ENCODE measurements around the gene KRTAP9-2.
"Not testable (repeated sequence)": the region's sequence is repeated elsewhere in the genome, so short reads cannot be mapped to it uniquely, and the experiment has no call there.

Gene KRTAP9-2, protein sequence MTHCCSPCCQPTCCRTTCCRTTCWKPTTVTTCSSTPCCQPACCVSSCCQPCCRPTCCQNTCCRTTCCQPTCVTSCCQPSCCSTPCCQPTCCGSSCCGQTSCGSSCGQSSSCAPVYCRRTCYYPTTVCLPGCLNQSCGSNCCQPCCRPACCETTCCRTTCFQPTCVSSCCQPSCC

DNA sequence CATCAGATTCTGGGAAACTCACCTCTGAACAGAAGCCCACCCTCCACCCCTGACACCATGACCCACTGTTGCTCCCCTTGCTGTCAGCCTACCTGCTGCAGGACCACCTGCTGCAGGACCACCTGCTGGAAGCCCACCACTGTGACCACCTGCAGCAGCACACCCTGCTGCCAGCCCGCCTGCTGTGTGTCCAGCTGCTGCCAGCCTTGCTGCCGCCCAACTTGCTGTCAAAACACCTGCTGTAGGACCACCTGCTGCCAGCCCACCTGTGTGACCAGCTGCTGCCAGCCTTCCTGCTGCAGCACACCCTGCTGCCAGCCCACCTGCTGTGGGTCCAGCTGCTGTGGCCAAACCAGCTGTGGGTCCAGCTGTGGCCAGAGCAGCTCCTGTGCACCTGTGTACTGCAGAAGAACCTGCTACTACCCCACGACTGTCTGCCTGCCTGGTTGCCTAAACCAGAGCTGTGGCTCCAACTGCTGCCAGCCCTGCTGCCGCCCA is at the start of gene KRTAP9-2:
TSS of gene KRTAP9-2 (plus strand) at position 51 of the 498 bp plus-strand sequence. CDS start at position 58, 7 bp downstream.
- DNase-seq = not testable (repeated sequence)

DNA sequence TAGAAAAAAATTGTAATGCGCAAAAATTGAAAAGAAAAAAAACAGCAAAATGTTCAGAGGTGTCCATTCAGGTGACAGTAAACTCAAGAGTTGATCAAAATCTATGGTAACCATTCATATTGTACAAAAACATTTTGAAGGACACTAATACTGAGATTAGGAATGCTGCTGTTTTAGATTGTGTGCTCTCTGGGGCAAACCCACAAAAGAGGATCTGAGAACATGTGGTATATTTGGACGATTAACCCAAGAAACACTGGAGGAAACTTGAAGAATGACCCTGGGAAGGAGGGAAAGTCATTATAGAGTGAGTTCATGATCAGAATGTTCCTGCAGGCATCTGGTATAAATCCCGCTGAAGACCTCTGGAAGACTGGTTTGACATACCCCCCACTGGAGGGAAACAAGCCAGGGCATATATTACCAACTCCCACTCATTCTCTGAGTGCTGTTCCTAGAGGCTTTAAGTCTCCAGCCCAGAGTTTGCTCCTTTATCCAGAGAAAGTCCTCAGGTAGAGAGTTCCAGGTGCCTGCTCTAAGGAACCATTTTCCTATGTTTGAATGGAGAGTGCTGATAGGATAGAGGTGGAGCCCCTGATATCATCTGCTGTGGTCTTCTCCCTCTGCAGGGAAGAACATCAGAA is 49.6 kb upstream of the KRTAP9-2 start:
- no peak for DNase-seq

DNA sequence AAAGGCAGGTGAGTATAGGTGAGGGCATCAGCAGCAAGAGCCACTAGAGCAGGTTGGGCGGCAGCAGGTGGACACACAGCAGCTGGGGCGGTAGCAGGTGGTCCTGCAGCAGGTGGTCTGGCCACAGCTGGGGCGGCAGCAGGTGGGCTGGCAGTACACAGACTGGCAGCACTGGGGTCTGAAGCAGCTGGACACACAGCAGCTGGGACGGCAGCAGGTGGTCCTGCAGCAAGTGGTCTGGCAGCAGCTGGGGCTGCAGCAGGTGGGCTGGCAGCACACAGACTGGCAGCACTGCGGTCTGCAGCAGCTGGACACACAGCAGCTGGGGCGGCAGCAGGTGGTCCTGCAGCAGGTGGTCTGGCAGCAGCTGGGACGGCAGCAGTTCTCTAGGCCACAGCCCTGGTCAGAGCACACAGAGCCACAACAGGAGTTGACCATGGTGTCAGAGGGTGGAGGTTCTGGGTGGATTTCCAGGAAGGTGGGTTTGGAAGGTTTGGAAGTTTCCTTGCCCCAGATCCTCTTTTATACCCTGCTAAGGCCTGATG is 48.6 kb upstream of the KRTAP9-2 start, which contains the start of gene KRTAP4-2:
TSS of gene KRTAP4-2 (minus strand) at position 495 of the 545 bp plus-strand sequence. CDS start at position 438, 57 bp downstream.
- no peak for DNase-seq

DNA sequence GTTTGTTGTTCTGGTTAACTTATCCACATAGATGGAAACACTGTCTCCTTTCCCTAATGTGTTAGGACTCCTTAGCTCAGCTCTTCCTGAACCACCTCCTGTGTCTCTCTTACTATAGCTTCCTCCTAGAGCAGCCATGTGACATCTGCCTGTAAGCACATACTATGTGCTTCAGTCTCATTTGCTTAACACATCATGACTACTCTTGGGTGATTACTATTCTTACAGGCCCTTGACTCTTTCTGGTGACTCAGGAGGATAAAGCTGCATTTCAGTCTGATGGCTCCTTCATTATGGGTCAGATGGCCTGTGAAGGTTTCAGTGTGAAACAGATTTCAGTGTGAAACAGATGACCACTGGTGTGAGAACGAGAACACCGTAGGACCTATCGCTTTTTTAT is 48.1 kb upstream of the KRTAP9-2 start:
- DNase-seq = no peak

DNA sequence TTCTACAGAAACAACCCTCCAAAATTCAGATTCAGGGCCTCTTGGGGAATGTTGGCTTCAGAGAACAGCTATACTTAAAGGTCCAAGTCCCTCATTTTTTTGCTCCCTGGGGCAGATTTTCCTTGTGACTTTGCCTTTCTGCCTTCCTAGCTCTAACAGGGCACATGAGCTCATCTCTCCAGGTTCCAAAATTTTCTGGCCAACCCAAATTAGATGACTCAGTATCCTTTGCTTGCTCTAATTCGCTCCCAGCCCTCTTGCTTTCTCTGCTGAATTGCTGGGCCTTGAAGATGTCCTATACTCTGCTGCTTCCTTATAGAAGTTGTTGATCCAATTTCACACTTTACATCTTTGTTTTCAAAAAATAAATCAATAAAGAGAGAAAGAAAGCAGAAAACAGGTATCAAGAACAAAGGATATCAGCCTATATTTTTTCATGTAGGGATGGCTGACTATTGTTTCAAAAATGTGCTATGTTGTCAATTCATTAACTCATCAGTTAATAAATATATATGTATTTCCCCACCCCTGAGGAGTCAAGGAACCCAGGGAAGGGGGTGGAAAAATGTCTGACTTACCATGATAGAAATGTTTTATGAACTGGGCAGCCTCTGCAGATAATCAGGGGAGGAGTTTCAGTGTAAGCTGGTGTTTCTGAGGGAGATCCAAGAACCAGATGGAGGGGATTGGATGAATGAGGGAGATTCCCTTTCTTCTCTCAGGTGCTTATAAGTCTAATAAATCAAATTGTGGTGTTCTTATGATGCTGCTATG is 47.4 kb upstream of the KRTAP9-2 start:
- no peak for DNase-seq

DNA sequence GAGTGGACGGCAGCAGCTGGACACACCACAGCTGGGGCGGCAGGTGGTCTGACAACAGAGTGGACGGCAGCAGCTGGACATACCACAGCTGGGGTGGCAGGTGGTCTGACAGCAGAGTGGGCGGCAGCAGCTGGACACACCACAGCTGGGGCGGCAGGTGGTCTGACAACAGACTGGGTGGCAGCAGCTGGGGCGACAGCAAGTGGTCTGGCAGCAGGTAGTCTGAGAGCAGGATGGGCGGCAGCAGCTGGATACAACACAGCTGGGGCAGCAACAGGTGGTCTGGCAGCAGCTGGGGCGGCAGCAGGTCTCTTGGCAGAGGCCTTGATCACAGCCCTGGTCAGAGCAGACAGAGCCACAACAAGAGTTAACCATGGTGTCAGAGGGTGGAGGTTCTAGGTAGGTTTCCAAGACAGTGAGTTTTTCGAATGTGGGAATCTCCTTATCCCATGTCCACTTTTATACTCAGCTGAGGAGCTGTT is 41.9 kb upstream of the KRTAP9-2 start, which contains the start of gene KRTAP4-1:
TSS of gene KRTAP4-1 (minus strand) at position 432 of the 482 bp plus-strand sequence. CDS start at position 375, 57 bp downstream.
- no peak for DNase-seq

DNA sequence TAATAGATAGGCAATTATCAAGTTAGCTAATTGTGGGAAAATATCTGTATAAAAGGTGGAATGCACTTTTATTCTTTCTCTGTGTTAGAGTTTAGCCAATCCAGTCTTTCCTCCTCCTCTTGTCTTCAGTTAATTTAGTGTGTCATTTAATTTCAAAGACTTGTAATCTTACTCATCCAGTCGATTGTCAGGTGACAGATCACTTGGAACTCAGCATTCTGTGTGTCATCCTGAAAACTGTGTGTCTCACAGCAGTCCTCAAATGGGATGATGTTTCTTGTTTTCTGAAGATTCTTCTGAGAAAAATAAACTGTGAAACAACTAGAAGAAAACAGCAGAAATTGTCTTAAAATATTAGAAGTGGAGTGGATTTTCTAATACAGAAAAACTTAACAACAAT is 41.4 kb upstream of the KRTAP9-2 start:
- DNase-seq = no peak

DNA sequence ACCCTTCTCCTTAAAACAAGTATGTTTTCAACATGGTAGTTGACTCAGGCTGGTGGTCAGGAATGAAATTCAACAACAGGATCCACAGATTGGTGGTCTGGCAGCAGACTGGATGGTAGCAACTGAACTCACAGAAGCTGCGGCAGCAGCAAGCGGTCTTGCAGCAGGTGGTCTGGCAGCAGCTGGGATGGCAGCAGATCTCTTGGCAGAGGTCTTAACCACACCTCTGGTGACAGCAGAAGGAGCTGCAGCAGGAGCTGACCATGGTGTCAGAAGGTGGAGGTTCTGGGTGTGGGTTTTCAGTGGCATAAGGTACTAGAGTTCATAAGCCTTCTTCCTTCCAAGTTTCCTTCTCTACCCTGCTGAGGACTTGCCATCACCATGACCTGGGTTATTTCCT is 39.6 kb upstream of the KRTAP9-2 start:
- DNase-seq = no peak

DNA sequence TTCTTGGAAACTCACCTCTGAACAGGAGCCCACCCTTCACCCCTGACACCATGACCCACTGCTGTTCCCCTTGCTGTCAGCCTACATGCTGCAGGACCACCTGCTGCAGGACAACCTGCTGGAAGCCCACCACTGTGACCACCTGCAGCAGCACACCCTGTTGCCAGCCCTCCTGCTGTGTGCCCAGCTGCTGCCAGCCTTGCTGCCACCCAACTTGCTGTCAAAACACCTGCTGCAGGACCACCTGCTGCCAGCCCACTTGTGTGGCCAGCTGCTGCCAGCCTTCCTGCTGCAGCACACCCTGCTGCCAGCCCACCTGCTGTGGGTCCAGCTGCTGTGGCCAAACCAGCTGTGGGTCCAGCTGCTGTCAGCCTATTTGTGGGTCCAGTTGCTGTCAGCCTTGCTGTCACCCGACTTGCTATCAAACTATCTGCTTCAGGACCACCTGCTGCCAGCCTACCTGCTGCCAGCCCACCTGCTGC is 36.6 kb upstream of the KRTAP9-2 start, which contains the start of gene KRTAP9-1:
TSS of gene KRTAP9-1 (plus strand) at position 51 of the 482 bp plus-strand sequence. CDS start at position 51, 0 bp downstream.
- DNase-seq = not testable (repeated sequence)

DNA sequence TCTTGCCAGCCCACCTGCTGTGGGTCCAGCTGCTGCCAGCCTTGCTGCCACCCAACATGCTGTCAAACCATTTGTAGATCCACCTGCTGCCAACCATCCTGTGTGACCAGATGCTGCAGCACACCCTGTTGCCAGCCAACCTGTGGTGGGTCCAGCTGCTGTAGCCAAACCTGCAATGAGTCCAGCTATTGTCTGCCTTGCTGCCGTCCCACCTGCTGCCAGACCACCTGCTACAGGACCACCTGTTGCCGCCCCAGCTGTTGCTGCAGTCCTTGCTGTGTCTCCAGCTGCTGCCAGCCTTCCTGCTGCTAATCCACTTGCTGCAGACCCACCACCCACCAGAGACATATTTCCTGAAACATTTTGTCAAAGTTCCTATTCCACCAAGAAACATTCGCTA is 36.1 kb upstream of the KRTAP9-2 start:
- no peak for DNase-seq

DNA sequence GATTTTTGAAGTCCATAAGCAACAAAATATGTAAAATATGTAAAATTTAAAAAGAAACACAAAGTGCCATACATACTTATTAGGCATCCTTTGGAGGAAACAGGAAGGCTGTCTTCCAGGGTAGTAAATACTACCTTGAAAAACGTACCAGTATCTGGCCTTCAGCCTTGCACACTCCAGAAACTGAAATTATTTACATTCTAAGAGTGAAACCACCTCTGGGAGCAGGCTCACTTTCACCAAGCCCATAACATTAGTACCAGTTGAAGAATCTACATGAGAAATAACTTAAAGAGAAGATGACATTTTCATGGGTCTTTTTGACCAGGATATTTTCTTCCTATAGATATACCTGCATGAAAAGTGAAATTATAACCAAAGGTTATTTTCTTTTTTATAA is 30.4 kb upstream of the KRTAP9-2 start:
- DNase-seq = no peak

DNA sequence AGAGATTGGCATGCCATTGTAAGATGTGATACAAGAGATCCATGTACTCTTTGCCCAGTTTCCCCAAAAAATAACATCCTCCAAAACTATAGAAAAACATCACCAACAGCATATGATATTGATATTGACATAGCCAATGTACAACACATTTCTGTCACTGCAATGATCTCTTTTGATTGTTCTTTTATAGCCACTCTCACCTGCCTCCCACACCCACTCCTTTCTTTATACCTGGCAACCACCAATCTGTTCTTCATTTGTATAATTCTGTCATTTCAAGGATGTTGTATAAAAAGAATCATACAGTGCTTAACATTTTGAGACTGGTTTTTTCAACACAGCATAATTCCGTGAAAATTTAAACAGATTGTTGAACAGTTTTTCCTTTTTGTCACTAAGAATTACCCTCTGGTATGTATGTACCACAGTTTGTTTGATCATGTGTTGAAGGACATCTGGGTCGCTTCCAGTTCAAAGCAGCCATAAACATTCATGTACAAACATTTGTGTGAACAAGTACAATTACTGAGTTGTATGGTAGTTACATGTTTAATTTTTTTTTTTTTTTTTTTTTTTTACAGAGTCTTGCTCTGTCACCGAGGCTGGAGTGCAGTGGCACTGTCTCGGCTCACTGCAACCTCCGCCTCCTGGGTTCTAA is 26.9 kb upstream of the KRTAP9-2 start:
- DNase-seq = no peak

DNA sequence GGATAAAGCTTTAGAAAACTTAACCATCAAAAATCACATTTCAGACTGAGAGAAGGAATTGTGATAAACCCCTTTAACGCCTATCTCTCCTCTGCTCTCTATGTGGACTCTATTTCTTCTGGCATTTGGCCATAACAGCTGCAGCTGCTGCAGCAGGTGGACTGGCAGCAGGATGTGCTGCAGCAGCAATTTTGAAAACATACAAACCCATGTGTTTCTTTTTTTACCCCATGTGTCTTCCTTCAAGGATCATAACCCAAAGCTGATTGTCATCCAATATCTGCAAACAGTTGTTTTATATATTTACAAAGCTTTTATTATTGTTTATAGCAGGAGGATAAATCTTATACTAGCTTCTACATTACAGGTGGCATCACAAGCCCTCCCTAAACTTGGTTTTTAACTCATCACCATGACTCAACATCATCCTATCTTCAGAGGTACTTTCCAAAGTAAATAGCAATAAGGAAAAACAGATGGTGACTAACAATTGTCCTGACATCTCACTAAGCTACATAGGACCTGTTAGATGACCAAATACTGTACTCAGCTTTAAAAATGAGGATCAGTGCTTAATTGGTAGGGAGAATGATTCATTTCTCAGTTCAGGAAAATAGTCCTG is 14.5 kb upstream of the KRTAP9-2 start:
- DNase-seq = no peak

DNA sequence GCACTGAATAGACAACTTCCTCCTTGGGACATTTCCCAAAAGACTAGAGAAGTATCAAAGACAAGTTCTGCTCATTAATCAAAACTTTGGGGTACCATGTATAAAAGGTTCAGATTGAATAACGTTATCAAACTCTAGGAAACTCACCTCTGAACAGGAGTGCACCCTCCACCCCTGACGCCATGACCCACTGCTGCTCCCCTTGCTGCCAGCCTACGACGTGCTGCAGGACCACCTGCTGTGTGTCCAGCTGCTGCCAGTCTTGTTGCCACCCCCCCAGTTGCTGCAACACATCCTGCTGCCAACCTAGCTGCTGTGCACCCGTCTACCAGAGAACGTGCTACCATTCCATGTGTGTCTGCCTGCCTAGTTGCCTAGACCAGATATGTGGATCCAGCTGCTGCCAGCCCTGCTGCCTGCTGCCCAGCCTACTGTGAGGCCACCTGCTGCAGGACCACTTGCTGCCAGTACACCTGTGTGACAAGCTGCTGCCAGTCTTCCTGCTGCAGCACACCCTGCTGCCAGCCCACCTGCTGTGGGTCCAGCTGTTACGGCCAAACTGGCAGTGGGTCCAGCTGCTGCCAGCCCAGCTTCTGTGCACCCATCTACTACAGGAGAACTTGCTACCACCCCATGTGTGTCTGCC is 13.8 kb upstream of the KRTAP9-2 start:
- DNase-seq = no peak

DNA sequence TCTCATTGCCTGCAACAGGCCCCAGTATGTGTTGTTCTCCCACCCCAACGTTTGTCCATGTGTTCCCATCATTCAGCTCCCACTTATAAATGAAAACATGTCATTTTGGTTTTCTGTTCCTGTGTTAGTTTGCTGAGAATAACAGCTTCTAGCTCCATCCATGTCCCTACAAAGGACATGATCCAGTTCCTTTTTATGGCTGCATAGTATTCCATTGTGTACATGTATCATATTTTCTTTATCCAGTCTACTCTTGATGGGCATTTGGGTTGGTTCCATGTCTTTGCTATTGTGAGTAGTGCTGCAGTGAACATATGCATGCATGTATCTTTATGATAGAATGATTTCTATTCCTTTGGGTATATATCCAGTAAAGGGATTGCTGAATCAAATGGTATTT is 10.8 kb upstream of the KRTAP9-2 start:
- no peak for DNase-seq

DNA sequence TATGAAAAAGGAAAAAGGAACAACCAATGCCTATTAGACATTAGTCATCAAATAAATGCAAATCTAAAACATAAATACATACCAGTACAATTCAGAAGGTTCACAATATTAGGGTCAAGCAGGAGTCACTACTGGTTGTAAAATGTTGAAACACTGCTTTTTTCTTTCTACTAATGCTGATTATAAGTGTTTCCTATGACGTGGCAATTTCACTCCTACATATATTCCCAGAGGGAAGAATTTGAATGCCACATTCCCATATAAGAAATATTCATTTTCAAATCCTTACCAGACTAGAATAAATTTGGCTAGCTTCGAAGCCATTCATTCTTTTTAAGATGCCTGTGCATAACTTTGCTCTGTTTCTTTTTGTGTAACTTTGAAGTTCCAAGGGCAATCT is 2.6 kb upstream of the KRTAP9-2 start:
- DNase-seq = no peak

DNA sequence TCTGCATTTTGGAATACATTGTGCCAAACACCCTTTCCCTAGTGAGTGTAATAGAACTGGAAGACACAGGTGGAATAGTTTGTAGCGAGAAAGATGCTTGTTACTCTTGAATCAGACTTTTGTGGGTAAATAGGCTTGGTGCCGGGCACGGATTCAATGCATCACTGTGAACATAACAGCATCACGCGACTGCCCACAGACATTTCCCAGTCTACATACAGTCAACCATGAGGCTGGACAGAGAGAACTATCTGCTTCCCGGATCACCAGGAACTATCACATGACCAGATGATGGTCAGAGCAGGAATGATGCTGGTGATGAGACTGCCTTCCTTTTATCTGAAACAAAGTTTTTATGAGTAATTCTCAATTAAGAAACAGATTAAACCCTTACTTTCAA is 397 bp upstream of the KRTAP9-2 start:
- DNase-seq = no peak

DNA sequence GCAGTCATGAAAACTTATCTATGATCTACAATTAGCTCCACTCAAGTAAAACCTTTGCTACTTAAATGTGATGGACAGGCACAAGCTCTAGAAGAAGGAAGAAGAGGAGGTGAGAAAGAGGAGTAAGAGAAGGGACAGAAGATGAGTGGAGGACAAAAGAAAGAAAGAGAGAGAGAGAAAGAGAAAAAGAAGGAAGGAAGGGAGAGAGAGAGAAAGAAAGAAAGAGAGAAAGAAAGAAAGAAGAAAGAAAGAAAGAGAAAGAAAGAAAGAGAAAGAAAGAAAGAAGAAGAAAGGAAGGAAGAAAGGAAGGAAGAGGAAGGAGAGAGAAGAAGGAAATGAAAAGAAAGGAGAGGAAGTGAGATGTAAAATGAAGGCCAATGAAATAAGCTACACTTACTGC is 3.6 kb downstream of the KRTAP9-2 start:
- no peak for DNase-seq

DNA sequence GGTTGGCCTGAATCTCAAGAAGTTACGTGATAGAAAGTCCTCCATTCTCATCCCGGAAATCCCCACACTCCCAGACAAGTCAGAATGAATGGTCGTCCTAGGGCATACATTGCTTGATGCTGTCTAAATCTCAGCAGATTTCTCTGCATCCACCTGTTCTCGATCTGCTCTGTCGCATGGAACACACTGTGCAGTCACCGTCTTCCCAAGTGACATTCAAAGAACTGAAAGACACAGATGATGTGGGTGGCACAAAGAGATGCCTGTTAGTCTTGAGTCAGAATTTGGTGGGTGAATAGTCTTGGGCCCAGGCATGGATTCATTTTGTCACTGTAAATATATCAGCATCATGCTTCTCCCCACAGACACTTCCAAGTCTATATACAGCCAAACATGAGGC is 5.3 kb downstream of the KRTAP9-2 start:
- no peak for DNase-seq

DNA sequence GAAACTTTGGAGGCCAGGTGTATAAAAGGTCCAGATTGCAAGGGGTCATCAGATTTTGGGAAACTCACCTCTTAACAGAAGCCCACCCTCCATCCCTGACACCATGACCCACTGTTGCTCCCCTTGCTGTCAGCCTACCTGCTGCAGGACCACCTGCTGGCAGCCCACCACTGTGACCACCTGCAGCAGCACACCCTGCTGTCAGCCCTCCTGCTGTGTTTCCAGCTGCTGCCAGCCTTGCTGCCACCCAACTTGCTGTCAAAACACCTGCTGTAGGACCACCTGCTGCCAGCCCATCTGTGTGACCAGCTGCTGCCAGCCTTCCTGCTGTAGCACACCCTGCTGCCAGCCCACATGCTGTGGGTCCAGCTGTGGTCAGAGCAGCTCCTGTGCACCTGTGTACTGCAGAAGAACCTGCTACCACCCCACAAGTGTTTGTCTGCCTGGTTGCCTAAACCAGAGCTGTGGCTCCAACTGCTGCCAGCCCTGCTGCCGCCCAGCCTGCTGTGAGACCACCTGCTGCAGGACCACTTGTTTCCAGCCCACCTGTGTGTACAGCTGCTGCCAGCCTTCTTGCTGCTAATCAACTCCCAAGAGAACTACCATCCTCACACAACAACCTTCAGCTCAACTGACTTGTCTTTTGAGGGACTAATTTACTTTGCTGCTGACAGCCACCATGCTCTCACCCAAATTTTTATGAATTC is 6.1 kb downstream of the KRTAP9-2 start, which contains the start of gene KRTAP9-3:
TSS of gene KRTAP9-3 (plus strand) at position 51 of the 707 bp plus-strand sequence. CDS start at position 104, 53 bp downstream.
- DNase-seq = not testable (repeated sequence)

Measured in activated CD4-positive, alpha-beta T cell treated with anti-CD3 and anti-CD28 coated beads, Interleukin-2, amount 50 U/mL, for 4 hours (primary cell).